H9 (cell line): ENCODE results near the gene PHLDA2. TPM values are rescaled to one million over a fixed set of nuclear protein-coding genes. Genes with fewer than 3 reads are reported as not detected.

Experiments used
- DNase-seq: peaks from one replicate; pipeline ENCODE4 v3.0.0-alpha.2; 2017
- H2AFZ ChIP-seq: one replicate; pipeline ENCODE4 v1.6.1; 2013; ENCODE audit warnings: mild to moderate bottlenecking, low read length, control low read depth, moderate library complexity
- H2AK5ac ChIP-seq: 2 replicates; pipeline ENCODE4 v1.6.1; 2013; ENCODE audit warnings: low read length, control low read depth, mixed read lengths; ENCODE audit not compliant: insufficient read length
- H2BK120ac ChIP-seq: one replicate; pipeline ENCODE4 v1.6.1; 2013; ENCODE audit warnings: low read depth, mild to moderate bottlenecking, low read length, control low read depth, inconsistent platforms; ENCODE audit not compliant: poor library complexity, severe bottlenecking
- H2BK12ac ChIP-seq: 2 replicates; pipeline ENCODE4 v1.6.1; 2013; ENCODE audit warnings: low read length, control low read depth, mixed read lengths, low read depth; ENCODE audit not compliant: insufficient read length
- H2BK15ac ChIP-seq: 2 replicates; pipeline ENCODE4 v1.6.1; 2013; ENCODE audit warnings: low read depth, low read length, control low read depth
- H2BK20ac ChIP-seq: one replicate; pipeline ENCODE4 v1.6.1; 2013; ENCODE audit warnings: low read depth, mild to moderate bottlenecking, low read length, control low read depth, inconsistent platforms; ENCODE audit not compliant: poor library complexity, severe bottlenecking
- H2BK5ac ChIP-seq: 2 replicates; pipeline ENCODE4 v1.6.1; 2013; ENCODE audit warnings: low read length, control low read depth, mixed read lengths; ENCODE audit not compliant: insufficient read length
- H3K14ac ChIP-seq: 2 replicates; pipeline ENCODE4 v1.6.1; 2013; ENCODE audit warnings: low read length, control low read depth; ENCODE audit not compliant: insufficient read depth
- H3K18ac ChIP-seq: 2 replicates; pipeline ENCODE4 v1.6.1; 2013; ENCODE audit warnings: low read depth, mild to moderate bottlenecking, mixed read lengths, low read length, control low read depth; ENCODE audit not compliant: insufficient read length
- H3K23ac ChIP-seq: 2 replicates; pipeline ENCODE4 v1.6.1; 2013; ENCODE audit warnings: low read length, control low read depth, mixed read lengths, low read depth; ENCODE audit not compliant: insufficient read length
- H3K23me2 ChIP-seq: 2 replicates; pipeline ENCODE4 v1.6.1; 2013; ENCODE audit warnings: low read depth, mild to moderate bottlenecking, mixed read lengths, low read length, control low read depth; ENCODE audit not compliant: insufficient read length, poor library complexity, severe bottlenecking
- H3K27ac ChIP-seq: 2 replicates; pipeline ENCODE4 v1.5.1; 2013; ENCODE audit warnings: low read length, control low read depth, mixed read lengths, low read depth; ENCODE audit not compliant: insufficient read length
- H3K27me3 ChIP-seq: 2 replicates; pipeline ENCODE4 v1.6.1; 2013; ENCODE audit warnings: low read length, control low read depth, inconsistent platforms; ENCODE audit not compliant: insufficient read depth
- H3K4ac ChIP-seq: 2 replicates; pipeline ENCODE4 v1.6.1; 2013; ENCODE audit warnings: low read depth, mild to moderate bottlenecking, control low read depth, inconsistent platforms, low read length, moderate library complexity
- H3K4me1 ChIP-seq: 2 replicates; pipeline ENCODE4 v1.6.1; 2013; ENCODE audit warnings: low read length, control low read depth, inconsistent platforms; ENCODE audit not compliant: insufficient read depth
- H3K4me2 ChIP-seq: 2 replicates; pipeline ENCODE4 v1.6.1; 2013; ENCODE audit warnings: low read length, control low read depth, mixed read lengths; ENCODE audit not compliant: insufficient read length, insufficient read depth
- H3K56ac ChIP-seq: 2 replicates; pipeline ENCODE4 v1.6.1; 2013; ENCODE audit warnings: low read depth, mild to moderate bottlenecking, mixed read lengths, low read length, control low read depth; ENCODE audit not compliant: insufficient read length
- H3K79me1 ChIP-seq: 2 replicates; pipeline ENCODE4 v1.6.1; 2013; ENCODE audit warnings: low read depth, mild to moderate bottlenecking, moderate library complexity, low read length, control low read depth, inconsistent platforms; ENCODE audit not compliant: insufficient read depth, poor library complexity, severe bottlenecking
- H3K79me2 ChIP-seq: 2 replicates; pipeline ENCODE4 v1.6.1; 2013; ENCODE audit warnings: low read length, control low read depth, inconsistent platforms; ENCODE audit not compliant: insufficient read depth
- H3K9ac ChIP-seq: 2 replicates; pipeline ENCODE4 v1.6.1; 2013; ENCODE audit warnings: low read length, control low read depth, mixed read lengths; ENCODE audit not compliant: insufficient read length; ENCODE audit errors: extremely low read depth
- H3K9me3 ChIP-seq: one replicate; pipeline ENCODE4 v1.6.1; 2013; ENCODE audit warnings: low read depth, low read length, inconsistent platforms; ENCODE audit not compliant: control insufficient read depth
- H3T11ph ChIP-seq: one replicate; pipeline ENCODE4 v1.6.1; 2013; ENCODE audit warnings: mild to moderate bottlenecking, low read length, control low read depth, inconsistent platforms
- H4K20me1 ChIP-seq: one replicate; pipeline ENCODE4 v1.6.1; 2013; ENCODE audit not compliant: control insufficient read depth, insufficient read length, insufficient read depth
- H4K5ac ChIP-seq: 2 replicates; pipeline ENCODE4 v1.6.1; 2013; ENCODE audit warnings: low read depth, mild to moderate bottlenecking, mixed read lengths, low read length, control low read depth; ENCODE audit not compliant: insufficient read length
- H4K8ac ChIP-seq: replicated peaks from 2 replicates; pipeline ENCODE4 v1.6.1; 2013; ENCODE audit warnings: low read length, control low read depth, mixed read lengths, low read depth; ENCODE audit not compliant: insufficient read length
- H4K91ac ChIP-seq: 2 replicates; pipeline ENCODE4 v1.6.1; 2013; ENCODE audit warnings: low read depth, mild to moderate bottlenecking, moderate library complexity, mixed read lengths, low read length, control low read depth; ENCODE audit not compliant: insufficient read length
- H3K27ac Mint-ChIP-seq, 3 experiments: 2 replicates in 2 of 3; 3 replicates in 1 of 3; pipeline ENCODE4 v1.8.0; 2020 to 2021; ENCODE audit warnings: mixed read lengths in 3 of 3, mild to moderate bottlenecking in 1 of 3, moderate library complexity in 1 of 3
- H3K27me3 Mint-ChIP-seq: 2 replicates; pipeline ENCODE4 v1.8.0; 2021; ENCODE audit warnings: low read depth, mild to moderate bottlenecking, moderate library complexity, mixed read lengths
- H3K36me3 Mint-ChIP-seq, 3 experiments: 2 replicates in 2 of 3; 3 replicates in 1 of 3; pipeline ENCODE4 v1.8.0; 2020 to 2021; ENCODE audit warnings: low read depth in 3 of 3, mixed read lengths in 3 of 3; ENCODE audit not compliant: insufficient read depth in 1 of 3
- H3K4me1 Mint-ChIP-seq, 2 experiments: 2 replicates each; pipeline ENCODE4 v1.8.0; 2020; ENCODE audit warnings: mixed read lengths in 2 of 2
- H3K4me3 Mint-ChIP-seq, 2 experiments: 2 replicates in 1 of 2; 3 replicates in 1 of 2; pipeline ENCODE4 v1.8.0; 2020 to 2021; ENCODE audit warnings: mild to moderate bottlenecking in 2 of 2, mixed read lengths in 2 of 2, moderate library complexity in 1 of 2
- H3K9me3 Mint-ChIP-seq, 2 experiments: 2 replicates in 1 of 2; 3 replicates in 1 of 2; pipeline ENCODE4 v1.8.0; 2020; ENCODE audit warnings: mild to moderate bottlenecking in 2 of 2, mixed read lengths in 2 of 2, moderate library complexity in 1 of 2
- CTCF ChIP-seq: fragments of 200-600 bp; sonication (generic); conservative IDR thresholded peaks from 3 replicates; pipeline ENCODE4 v1.8.0; 2021; ENCODE audit warnings: antibody characterized with exemption, mild to moderate bottlenecking
- WGBS: extraction: QIAGEN DNeasy Blood & Tissue Kit; methylation state at CpG from one replicate; pipeline ENCODE4 v1.1.7; 2013; ENCODE audit warnings: missing lambda C conversion rate, low lambda C conversion rate, mixed read lengths; ENCODE audit not compliant: insufficient read length; ENCODE audit errors: extremely low coverage; 5-methylcytosine and 5-hydroxymethylcytosine counted together
- total RNA-seq: library from RNA; stranded (reverse); gene quantifications from 2 replicates; pipeline ENCODE4 v1.2.1, GENCODE V29; 2021

PHLDA2 gene
- total RNA-seq, 1 experiment from 2014 or later: 42.8 TPM

DNA sequence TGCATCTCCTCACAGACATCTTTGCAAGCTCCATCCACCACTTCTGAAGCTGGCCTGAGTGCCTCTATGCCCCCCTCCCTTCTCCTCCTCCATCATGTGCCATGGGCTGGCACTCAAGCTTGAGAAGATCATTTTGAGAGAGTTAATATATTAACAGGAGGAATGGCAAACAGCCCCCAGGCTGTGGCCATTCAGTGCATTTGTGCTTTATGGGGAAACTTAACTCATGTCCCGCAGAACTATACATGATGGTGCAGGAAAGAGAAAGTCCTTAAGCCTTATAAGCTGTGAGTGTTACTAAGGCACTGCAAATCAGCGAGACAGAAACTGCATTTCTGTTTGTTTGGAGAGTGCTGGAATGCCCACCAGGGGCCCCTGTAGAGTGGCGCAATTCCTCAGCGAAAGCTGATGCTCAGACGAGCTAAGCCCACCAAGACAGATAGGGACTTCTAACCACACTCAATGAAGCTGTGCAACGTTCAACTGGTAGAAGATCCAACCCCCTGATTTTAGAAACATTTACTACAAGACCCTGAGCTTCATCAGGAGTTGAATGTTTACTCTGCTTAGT, 26.8 kb upstream of the PHLDA2 start:
- H3K4me3 Mint-ChIP-seq: no peak overlapping the region
- H3K9ac ChIP-seq: no peak overlapping the region
- WGBS: no CpG with 5 or more reads among the region's 6 CpGs
- H2BK20ac ChIP-seq: no peak overlapping the region
- no peak overlapping the region for H3K56ac ChIP-seq
- no peak overlapping the region for H2BK120ac ChIP-seq
- no peaks in the 10 kb centered on the region for H4K20me1 ChIP-seq
- H3K27me3 ChIP-seq: no peaks in the 10 kb centered on the region
- no peak overlapping the region for H3K4me2 ChIP-seq
- H3K4me1 Mint-ChIP-seq: peaks cover 11% of the 10 kb centered on the region in 2 experiments
- H4K8ac ChIP-seq: no peak overlapping the region
- H2BK15ac ChIP-seq: no peak overlapping the region
- H3K79me1 ChIP-seq: no peaks in the 10 kb centered on the region
- no peak overlapping the region for H2BK12ac ChIP-seq
- H3K23me2 ChIP-seq: no peaks in the 10 kb centered on the region
- H3K4ac ChIP-seq: no peak overlapping the region
- peaks cover 69 to 97% (median 88%) of the 10 kb centered on the region in 3 experiments for H3K36me3 Mint-ChIP-seq
- no peak overlapping the region for H3K23ac ChIP-seq
- H4K5ac ChIP-seq: no peak overlapping the region
- no peak overlapping the region for H2AFZ ChIP-seq
- H3K79me2 ChIP-seq: no peaks in the 10 kb centered on the region; the same call in 1 of the 2 replicates
- H3K27ac ChIP-seq: no peak overlapping the region
- H3K4me1 ChIP-seq: no peaks in the 10 kb centered on the region
- no peak overlapping the region for H2BK5ac ChIP-seq
- no peaks in the 10 kb centered on the region for H3K9me3 Mint-ChIP-seq
- no peaks in the 10 kb centered on the region; the same call in 1 of the 2 replicates for H3K27me3 Mint-ChIP-seq
- H3T11ph ChIP-seq: no peak overlapping the region
- no peak overlapping the region for H4K91ac ChIP-seq
- peak; percentile 47 for TF ChIP-seq CTCF
- no peak overlapping the region for H2AK5ac ChIP-seq
- H3K18ac ChIP-seq: no peak overlapping the region
- no peak for DNase-seq
- H3K9me3 ChIP-seq: no peaks in the 10 kb centered on the region
- no peak overlapping the region for H3K14ac ChIP-seq
- H3K27ac Mint-ChIP-seq: peak overlapping the region in 2 of 3 experiments; percentile 55 to 68; a peak in 3 of 7 replicates
